DND-41 (cell line): Measurements from ENCODE around the gene IL7R.
"Not testable (repeated sequence)": the region's sequence is repeated elsewhere in the genome, so short reads cannot be mapped to it uniquely, and the experiment has no call there.

Experiments
- CTCF ChIP-seq: IDR thresholded peaks from 2 replicates; pipeline ENCODE4 v1.5.1; 2012; ENCODE audit warnings: borderline replicate concordance, low read length, moderate library complexity, mild to moderate bottlenecking; ENCODE audit not compliant: poor library complexity, severe bottlenecking; ENCODE audit errors: extremely low read depth
- EZH2 ChIP-seq: IDR thresholded peaks from 3 replicates; pipeline ENCODE4 v1.6.1; 2012; ENCODE audit warnings: borderline replicate concordance, low read depth, mild to moderate bottlenecking, moderate library complexity, low read length, inconsistent platforms; ENCODE audit not compliant: severe bottlenecking

- not testable (repeated sequence) for TF ChIP-seq CTCF, EZH2
Measured at GRCh38 chr5:35892799-35893198, 36.1 kb downstream of the IL7R start.
